HG03575 (cell line): ENCODE measurements around the gene IFT122.
"Not testable (repeated sequence)": the region's sequence is repeated elsewhere in the genome, so short reads cannot be mapped to it uniquely, and the experiment has no call there.

Experiments
- ATAC-seq: cut with Tn5 transposase; IDR thresholded peaks from one replicate; pipeline ENCODE4 v1.9.1; 2021; ENCODE audit not compliant: unreplicated experiment, insufficient number of reproducible peaks, low FRiP score; ENCODE audit errors: extremely low read depth

Gene IFT122

DNA sequence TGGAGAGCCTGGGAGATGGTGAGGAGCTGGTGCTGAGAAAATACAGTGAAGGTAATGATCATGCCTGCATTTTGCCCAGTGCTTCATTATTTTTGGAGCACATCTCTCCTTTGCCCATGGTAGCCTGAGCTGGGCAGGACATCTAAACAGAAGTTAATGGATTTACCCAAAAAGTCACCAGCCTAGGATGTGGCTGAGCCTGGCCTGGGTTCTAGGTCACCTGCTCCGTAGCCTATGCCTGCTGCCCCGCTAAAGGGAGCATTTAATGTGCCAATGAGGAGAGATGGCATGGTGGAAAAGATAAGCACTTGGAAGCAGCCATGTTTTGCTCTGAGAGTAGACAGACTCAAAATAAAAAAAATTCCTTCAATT is 46.6 kb downstream of the IFT122 start:
- ATAC-seq = no peak

DNA sequence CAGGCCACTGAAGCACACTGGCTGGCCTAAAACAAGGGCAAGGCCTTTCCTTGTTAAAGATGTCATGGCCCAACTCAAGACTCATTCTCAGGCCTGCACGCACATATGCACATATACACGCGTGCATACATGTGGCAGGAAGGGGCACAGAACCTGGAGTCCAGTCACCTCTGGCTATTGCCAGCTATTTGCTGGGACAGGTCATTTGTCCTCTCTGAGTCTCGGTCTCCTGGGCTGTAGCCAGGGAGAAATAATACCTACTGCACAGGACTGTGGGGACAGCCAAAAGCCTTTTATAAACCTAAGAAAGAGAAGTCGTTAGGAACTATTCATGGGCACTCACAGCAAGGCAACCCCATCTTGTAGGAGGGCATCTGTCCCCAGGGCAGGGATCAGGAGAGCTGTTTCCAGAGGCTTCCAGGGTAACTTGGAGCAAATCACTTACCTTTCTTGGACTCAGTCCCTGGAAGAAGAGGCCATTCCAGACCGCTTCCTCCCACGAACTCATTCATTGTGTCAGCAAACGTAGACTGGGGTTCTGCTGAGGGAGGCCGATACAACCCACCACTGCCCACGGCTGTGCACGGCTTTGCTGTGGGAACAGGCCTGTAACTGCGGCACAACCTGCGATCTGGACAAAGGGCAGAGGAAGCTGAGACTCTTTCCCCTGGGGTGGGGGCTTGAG is 47.3 kb downstream of the IFT122 start:
- no peak for ATAC-seq

DNA sequence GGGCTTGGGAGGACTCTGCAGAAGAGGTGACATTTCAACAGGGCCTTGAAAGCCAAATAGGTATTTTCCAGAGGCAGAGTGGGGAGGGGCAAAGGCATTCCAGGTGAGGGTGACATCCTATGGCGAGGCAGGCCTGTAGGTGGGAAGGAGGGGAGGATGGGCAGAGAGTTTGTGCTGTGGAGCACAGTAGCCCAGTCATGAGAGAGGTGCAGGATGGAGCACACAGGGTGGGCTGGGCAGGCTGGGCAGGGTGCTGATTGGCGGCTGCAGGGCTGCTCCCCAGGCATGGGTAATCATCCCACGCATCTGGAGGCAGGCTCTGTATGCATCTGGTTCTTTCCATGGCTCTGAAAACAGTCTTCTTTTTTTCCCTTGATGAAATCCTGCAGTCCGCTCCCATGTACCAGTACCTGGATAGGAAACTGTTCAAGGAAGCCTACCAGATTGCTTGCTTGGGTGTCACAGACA is 47.9 kb downstream of the IFT122 start:
- ATAC-seq = not testable (repeated sequence)

DNA sequence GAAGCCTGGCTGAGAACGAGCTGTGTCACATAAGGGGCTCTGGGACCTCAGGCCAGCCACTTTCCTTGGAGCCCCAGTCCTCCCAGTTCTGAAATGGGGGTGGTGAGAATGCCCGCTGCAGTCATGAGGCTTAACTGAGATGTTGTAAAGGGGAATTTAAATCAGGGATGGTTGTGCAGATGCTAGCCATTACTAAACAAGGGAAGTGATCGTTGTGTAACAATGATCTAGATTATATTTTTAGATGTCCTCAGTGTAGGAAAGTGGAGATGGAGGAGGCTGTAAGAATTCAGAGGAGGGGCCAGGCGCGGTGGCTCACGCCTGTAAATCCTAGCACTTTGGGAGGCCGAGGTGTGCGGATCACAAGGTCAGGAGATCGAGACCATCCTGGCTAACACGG is 49.2 kb downstream of the IFT122 start:
- ATAC-seq = not testable (repeated sequence)

DNA sequence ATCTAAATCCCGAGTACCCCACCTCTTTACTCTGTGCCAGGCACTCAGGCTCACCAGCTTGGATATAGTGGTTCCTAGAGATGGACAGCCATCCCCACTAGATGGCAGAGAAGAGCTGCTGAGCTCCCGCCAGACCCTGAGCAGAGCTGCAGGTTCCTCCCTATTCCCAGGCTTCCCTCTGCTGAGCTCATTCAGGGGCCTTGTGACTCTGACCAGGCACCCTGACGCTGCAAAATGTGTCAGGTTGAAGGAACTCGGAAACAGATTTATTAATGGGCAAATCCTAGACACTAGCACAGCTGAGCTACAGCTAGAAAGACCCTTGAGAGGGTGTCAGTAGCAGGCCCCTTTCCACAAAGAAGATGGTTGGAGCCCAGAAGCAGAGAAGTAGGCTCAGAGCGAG is 50.2 kb downstream of the IFT122 start:
- ATAC-seq = no peak

DNA sequence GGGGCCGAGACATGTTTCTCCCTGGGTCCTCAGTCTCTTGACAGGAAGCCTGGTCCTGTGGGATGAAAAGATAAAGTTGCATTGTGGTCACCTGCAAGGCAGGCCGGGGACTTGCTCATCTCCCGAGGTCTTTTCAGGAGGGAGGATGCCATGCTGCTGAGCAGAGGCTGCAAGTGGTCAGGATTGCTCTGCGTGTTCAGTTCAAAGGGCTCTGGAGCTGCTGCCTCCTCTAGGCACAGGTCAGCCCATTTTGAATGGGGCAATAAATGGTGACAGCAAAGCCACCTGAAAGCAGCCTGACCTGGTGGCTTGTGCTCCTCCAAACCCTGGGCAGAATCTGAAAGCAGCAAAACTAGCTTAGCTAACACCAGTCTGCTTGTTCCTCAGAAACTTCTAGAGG is 51.1 kb downstream of the IFT122 start:
- ATAC-seq = not testable (repeated sequence)

DNA sequence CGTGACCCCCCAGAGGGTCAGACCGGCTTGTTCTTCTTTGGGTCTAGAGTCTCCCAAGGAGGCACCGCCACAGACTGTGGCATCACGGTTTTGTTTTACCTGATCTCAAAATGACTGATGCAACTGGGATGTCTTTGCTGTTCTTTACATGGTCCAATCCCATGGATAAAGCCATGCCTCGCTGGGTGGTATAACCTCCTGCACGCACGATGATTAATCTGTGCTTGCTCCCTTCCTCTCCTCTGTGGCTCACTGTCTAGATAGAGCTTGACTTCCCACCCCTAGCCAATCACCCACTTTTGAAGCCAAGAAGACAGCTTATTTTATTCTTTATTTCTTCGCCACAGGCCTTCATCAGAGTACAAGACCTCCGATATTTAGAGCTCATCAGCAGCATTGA is 51.8 kb downstream of the IFT122 start:
- no peak for ATAC-seq

DNA sequence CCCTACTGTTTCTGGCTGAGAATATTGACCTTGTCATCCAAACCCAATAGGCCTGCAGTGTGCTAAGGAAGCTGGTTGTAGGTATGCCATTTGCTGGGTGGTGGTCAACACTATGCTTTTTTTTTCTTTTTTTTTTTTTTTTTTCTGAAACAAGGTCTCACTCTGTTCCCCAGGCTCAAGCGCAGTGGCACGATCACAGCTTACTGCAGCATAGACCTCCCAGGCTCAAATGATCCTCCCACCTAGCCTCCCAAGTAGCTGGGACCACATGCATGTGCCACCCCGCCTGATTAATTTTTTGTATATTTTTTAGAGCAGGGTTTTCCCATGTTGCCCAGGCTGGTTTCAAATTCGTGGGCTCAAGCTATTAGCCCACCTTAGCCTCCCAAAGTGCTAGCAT is 52.7 kb downstream of the IFT122 start:
- no peak for ATAC-seq

DNA sequence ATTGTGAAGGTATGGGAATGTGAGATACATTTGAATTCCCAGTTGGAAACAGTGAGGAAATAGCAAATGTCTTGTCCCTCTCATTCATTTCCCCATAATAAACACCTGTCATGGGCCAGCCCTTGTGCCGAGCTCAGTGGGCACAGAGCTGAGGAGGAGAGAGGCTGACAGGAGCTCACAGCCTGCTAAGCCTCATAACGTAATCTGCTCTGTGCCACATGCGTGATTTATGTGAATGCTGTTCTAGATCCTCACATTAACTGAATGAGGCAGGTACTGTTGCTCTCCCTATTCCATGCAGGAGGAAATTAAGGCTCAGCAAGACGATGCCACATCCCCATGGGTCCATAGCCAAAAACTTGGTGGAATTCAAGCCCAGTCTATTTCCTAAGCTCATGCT is 53.2 kb downstream of the IFT122 start:
- ATAC-seq = no peak

DNA sequence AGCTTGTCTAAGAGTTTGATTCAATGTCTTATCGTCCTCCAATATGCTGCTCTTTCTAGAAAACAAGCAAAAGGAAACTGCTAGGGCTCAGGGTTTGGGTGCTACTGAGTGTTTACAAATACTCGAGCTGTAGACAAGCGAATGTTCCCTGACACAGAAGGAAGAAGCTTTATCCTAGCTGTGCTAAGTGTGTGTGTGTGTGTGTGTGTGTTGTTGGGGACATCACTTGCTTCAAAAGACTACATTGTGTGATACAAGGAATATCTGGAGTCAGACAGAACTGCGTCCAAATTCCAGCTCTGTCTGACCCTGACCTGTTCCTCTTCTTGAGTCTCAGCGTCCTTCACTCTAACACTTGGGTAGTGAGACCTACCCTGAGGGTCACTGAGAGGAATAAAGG is 54.5 kb downstream of the IFT122 start:
- not testable (repeated sequence) for ATAC-seq

DNA sequence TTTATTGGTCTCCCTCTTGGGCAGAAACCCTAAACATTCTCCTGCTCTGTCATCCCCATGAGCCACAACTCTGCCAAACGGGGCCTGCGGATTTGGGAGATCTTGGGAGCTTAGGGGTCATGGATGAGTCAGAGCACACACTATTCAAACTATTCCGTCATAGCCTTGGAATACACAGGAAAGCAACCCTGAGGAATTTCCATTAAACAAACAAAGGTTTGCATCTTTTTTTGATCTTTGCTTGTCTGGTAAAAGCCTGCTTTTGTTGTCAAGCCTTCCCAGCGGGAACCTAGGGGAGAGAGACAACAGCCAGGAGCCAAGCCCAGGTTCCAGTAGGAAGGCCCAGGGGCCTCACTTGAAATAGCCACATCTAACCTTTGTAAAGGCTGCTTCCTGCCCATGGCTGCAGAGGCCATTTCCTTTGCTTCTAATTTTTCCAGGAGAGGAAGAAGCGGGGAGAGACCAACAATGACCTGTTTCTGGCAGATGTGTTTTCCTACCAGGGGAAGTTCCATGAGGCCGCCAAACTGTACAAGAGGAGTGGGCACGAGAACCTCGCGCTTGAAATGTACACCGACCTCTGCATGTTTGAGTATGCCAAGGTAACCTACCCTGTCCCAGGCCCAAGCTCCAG is 55.1 kb downstream of the IFT122 start:
- not testable (repeated sequence) for ATAC-seq

DNA sequence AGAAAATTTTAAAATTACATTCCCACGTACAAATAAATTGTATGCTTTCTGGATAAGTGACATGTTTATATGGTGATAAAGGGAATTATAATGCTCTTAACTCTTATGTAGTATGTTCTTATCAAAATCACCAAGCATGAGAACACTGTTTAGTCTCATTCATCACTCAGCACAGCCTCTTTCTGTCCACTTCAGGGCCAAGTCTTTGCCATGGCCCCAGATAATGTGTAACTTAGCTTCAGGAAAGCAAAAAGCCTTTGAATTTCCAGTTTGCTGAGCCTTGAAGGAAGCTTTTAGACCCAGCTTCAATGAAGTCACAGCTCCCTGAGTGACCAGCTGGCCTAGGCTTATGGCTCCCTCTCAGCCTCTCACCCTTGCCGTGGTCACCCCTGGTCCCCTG is 57.9 kb downstream of the IFT122 start:
- not testable (repeated sequence) for ATAC-seq

DNA sequence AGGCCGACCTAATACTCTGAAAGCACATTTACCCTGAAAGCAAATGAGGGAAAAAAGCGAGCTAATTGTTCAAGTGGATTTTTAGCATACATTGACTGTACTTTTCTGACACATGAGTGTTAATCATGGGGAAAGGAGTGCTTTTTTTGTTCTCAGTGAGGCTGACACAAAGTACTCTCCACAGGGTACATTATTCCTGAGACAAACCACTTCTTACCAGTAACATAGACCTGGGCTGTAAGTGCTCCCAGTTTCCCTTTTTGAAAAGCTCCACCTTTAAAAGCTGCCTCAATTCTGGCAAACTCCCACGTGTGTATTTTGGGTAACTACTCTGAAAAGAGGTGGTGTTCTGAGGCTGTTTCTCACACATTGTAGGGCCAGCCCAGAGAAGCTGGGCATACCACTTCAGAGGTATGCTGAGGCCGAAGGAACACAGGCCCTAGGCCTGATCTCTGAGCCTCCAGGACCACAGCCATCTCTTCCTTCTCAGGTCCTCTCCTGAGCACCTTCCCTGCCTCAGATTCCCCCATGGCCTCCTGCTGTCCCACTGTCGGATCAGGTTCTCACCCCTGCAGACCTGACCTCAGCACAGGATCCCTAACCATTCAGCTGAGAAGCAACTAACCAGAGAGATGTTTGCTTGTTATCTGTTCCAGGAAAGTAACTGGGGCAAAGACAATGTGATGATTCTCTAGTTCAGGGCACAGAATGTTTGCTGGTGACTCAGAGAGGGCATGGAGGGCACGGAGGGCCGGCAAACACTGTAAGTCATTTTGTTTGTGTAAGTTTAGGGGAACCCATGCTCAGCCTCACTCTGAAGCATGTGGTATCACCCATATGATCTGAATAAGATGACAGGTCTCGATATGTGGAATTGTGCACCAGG is 58.8 kb downstream of the IFT122 start:
- ATAC-seq = not testable (repeated sequence)

DNA sequence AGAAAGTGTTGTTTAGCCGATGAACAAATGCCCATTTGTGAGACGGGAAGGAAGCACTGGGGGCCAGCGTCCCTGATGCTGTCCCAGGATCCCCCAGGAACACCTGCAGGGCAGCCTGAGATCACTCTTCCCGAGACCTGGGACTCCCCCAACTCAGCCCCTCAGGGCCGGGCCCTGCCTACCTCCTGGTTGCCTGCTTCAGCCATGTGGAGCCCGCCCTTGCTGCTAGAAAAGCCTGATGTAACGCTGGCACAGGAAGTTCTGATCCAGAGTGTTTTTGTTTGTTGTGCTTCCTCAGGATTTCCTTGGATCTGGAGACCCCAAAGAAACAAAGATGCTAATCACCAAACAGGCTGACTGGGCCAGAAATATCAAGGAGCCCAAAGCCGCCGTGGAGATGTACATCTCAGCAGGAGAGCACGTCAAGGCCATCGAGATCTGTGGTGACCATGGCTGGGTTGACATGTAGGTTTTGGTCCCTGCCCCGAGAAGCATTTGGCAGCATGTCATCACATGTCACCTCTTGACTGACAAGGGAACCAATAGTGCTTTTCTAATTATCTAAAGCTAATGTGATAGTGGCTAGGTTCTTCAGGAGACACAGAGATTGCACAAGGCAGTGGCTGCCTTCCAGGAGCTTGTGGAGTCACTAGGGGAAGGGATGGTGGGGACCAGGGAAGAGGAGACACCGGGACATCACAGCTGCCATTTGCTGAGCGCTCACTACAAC is 59.7 kb downstream of the IFT122 start:
- not testable (repeated sequence) for ATAC-seq

DNA sequence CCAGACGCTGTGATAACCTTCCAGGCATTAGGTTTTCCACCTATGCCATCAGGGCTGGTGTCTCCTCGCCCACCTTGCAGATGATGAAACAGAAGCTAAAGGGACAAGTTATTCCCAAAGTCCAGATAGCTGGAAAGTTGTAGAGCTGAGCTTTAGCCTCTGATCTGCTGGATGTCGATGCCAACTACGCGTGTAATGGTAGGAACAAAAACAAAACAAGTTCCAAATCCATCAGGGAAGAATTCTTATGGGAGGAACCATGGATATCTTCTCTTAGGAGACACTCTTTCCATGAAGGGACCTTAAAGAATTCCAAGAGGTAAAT is 60.3 kb downstream of the IFT122 start:
- no peak for ATAC-seq

DNA sequence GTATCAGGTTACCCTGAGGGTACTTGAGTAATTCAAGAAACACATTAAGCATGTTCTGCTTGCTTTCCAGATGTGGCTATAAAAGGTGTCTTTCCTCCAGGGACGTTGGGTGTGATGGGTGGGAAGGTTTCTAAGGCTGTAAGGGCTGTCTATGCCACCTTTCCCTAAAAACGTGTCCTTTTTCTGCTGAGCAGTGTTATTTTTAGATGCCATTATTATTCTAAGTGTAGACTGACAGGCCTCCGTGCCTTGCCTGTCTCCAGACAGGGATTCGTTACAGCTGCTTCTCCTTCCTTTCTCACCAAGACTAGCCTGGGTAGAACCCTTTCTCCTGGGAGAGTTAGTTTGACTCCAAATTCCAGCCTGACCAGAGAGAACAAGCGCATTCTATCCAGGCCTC is 61.6 kb downstream of the IFT122 start:
- ATAC-seq = no peak

DNA sequence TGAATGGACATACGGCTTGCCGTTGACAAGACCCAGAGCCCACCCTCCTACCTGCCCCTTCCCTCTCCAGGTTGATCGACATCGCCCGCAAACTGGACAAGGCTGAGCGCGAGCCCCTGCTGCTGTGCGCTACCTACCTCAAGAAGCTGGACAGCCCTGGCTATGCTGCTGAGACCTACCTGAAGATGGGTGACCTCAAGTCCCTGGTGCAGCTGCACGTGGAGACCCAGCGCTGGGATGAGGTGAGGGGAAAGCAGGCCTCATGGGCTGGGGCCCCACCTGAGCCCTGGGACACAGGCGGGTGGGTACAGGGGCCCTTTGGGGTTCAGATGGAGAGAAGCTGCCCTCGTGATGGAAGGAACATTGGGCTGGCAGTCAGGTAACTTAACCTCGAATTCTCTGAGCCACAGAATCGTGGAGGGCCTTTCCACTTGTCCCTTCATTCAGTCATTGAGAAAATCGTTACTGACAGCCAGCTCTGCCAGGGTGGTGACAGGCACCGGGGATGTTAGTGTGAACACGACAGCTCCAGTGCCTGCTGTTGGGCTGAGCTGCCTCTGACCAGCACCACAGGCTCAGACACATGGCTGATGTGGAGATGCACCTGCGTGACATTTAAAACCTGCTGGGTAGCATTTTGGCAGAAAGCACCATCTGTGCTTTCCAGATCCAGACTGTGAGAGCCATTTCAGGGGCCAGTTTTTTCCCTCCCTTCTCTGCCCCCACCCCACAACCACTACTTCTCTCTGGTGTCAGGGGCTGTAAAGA is 62.8 kb downstream of the IFT122 start:
- ATAC-seq = no peak

DNA sequence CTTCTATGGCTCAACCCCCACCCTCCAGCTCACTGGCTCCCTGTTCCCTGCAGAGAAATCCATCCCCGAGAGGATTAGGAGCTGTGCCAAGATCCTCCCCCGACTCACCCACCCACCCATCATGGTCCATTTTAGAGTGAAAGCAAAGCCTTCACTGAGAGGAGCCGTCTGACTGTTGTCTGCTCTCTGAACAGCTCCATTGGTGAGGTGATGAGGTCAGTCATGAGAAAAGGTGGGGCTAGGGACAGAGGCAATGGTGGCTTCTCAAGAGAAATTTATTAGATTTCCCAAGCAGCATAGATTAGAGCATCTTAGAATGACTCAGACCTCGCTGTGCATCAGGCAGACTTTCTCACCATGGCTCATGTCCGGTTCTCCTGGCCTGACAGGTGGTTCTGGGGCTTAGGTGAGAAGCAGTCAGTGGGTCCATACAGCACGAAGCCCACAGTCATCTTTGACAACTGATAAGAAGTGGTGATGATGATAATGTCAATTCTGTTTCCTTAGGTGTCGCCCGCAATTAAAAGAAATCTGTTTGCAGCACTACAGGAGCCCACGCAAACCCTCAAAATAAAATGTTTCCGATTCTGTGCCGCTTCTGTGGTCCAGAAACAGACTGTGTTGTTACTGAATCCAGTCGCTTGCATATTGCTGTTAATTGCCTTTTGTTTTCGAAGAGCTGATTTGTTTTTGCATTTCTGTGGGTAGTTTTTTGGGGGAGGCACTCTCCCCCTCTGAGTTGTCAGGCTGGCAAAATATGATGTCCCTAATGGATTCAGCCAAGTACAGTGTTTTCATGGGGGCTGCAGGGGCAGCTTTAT is 63.7 kb downstream of the IFT122 start:
- ATAC-seq = no peak
